Measurements from ENCODE around the gene SPATA13.

The SPATA13 gene

DNA sequence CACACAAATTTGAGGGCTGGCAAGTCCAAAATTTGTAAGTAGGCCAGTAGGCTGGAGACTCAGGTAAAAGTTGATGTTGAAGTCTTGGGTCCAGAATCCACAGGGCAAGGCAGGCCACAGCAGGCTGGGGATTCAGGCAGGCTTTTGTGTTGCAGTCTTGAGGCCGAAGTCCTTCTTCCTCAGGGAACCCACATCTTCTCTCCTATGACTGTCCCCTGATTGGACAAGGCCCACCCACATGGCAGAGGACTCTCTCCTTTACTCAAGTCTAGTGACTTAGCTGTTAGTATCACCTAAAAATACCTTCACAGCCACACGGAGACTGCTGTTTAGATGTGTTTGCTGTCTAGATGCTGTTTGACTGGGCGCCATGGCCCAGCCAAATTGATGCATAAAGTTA, 9.9 kb upstream of the SPATA13 start:
- Histone ChIP-seq H3K27ac (ENCODE audit: low read length) (no peak overlapping the region), H3K4me3 (ENCODE audit: low read depth in 1 of 2, low read length in 2 of 2) (no peak overlapping the region), H3K36me3 (ENCODE audit: insufficient read depth, low read length) (no peaks in the 10 kb centered on the region), H3K79me2 (ENCODE audit: insufficient read depth, low read length) (no peaks in the 10 kb centered on the region), H3K4me1 (ENCODE audit: insufficient read depth, low read length) (no peaks in the 10 kb centered on the region), H2AFZ (ENCODE audit: low read depth, low read length) (no peak overlapping the region), H3K9ac (ENCODE audit: low read depth, low read length) (no peak overlapping the region), H3K4me2 (ENCODE audit: insufficient read depth, low read length) (no peak overlapping the region), H4K20me1 (ENCODE audit: insufficient read depth, low read length) (no peaks in the 10 kb centered on the region), H3K9me3 (ENCODE audit: insufficient read depth, low read length, severe bottlenecking) (no peaks in the 10 kb centered on the region), H3K27me3 (ENCODE audit: insufficient read depth, low read length, poor library complexity) (peaks cover 14% of the 10 kb centered on the region)
- ATAC-seq (ENCODE audit: insufficient read depth, low read depth): no peak
- no peak for DNase-seq
- no peak for TF ChIP-seq EZH2 (IDR thresholded peaks at IDR 0.05; ENCODE audit: borderline replicate concordance, low read depth, low read length, severe bottlenecking)
- TF ChIP-seq CTCF (IDR thresholded peaks at IDR 0.05; ENCODE audit: borderline replicate concordance, extremely low read depth, low read length, poor library complexity, severe bottlenecking): no peak

GRCh38 chr13:24151864-24152263, 8.7 kb upstream of the SPATA13 start:
- Histone ChIP-seq H3K4me2 (ENCODE audit: insufficient read depth, low read length) (no peak overlapping the region), H3K9me3 (ENCODE audit: insufficient read depth, low read length, severe bottlenecking) (no peaks in the 10 kb centered on the region), H3K36me3 (ENCODE audit: insufficient read depth, low read length) (no peaks in the 10 kb centered on the region), H4K20me1 (ENCODE audit: insufficient read depth, low read length) (no peaks in the 10 kb centered on the region), H2AFZ (ENCODE audit: low read depth, low read length) (no peak overlapping the region), H3K4me1 (ENCODE audit: insufficient read depth, low read length) (no peaks in the 10 kb centered on the region), H3K27me3 (ENCODE audit: insufficient read depth, low read length, poor library complexity) (peaks cover 14% of the 10 kb centered on the region), H3K79me2 (ENCODE audit: insufficient read depth, low read length) (no peaks in the 10 kb centered on the region), H3K27ac (ENCODE audit: low read length) (no peak overlapping the region), H3K4me3 (ENCODE audit: low read depth in 1 of 2, low read length in 2 of 2) (no peak overlapping the region), H3K9ac (ENCODE audit: low read depth, low read length) (no peak overlapping the region)
- DNase-seq (no peak), ATAC-seq (ENCODE audit: insufficient read depth, low read depth) (no peak)
- TF ChIP-seq CTCF (IDR thresholded peaks at IDR 0.05; ENCODE audit: borderline replicate concordance, extremely low read depth, low read length, poor library complexity, severe bottlenecking): no peak
- TF ChIP-seq EZH2 (IDR thresholded peaks at IDR 0.05; ENCODE audit: borderline replicate concordance, low read depth, low read length, severe bottlenecking): no peak

GRCh38 chr13:24152292-24153214, 8.0 kb upstream of the SPATA13 start:
- H3K36me3 ChIP-seq (ENCODE audit: insufficient read depth, low read length): no peaks in the 10 kb centered on the region
- no peaks in the 10 kb centered on the region for H3K79me2 ChIP-seq (ENCODE audit: insufficient read depth, low read length)
- H3K4me1 ChIP-seq (ENCODE audit: insufficient read depth, low read length): no peaks in the 10 kb centered on the region
- no peak overlapping the region for H2AFZ ChIP-seq (ENCODE audit: low read depth, low read length)
- H3K27ac ChIP-seq (ENCODE audit: low read length): no peak overlapping the region
- TF ChIP-seq EZH2 (IDR thresholded peaks at IDR 0.05; ENCODE audit: borderline replicate concordance, low read depth, low read length, severe bottlenecking) (no peak), CTCF (IDR thresholded peaks at IDR 0.05; ENCODE audit: borderline replicate concordance, extremely low read depth, low read length, poor library complexity, severe bottlenecking) (no peak)
- no peaks in the 10 kb centered on the region for H4K20me1 ChIP-seq (ENCODE audit: insufficient read depth, low read length)
- H3K9ac ChIP-seq (ENCODE audit: low read depth, low read length): no peak overlapping the region
- no peak for ATAC-seq (ENCODE audit: insufficient read depth, low read depth)
- H3K4me2 ChIP-seq (ENCODE audit: insufficient read depth, low read length): no peak overlapping the region
- peaks cover 14% of the 10 kb centered on the region for H3K27me3 ChIP-seq (ENCODE audit: insufficient read depth, low read length, poor library complexity)
- H3K9me3 ChIP-seq (ENCODE audit: insufficient read depth, low read length, severe bottlenecking): no peaks in the 10 kb centered on the region
- DNase-seq: no peak
- no peak overlapping the region for H3K4me3 ChIP-seq (ENCODE audit: low read depth in 1 of 2, low read length in 2 of 2)

All from DND-41 (cell line).